ENCODE results near the gene CAB39.

DNA sequence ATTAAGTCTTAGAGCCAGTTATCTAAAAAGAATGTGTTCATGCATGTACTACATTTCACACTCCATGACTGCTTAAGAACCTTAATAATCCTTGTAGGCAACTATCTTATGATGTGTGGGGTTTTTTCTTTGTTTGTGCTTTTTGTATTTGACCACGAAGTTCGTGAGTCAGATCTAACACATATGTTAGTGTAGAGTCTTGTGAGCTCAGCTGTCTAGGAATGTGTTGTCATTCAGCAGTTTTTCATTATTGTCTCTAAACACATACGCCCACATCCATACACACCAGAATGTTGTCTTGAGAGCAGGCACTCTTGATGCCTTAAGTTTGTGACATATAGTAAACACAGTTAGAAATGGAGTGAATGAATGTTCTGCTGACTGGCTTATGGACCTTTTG is 38.4 kb downstream of the CAB39 start:
- TF ChIP-seq CSDC2 (CRISPR knock-in tag; IDR thresholded peaks at IDR 0.05) = no peak
- TF ChIP-seq ZC3H10 (CRISPR knock-in tag; IDR thresholded peaks at IDR 0.05) = no peak
- TF ChIP-seq ZFP30 (CRISPR knock-in tag; IDR thresholded peaks at IDR 0.05) = no peak
- TF ChIP-seq ZNF565 (CRISPR knock-in tag; conservative IDR thresholded peaks at IDR 0.05; ENCODE audit: low read depth) = no peak
- TF ChIP-seq BACH2 (CRISPR knock-in tag; IDR thresholded peaks at IDR 0.05; ENCODE audit: borderline replicate concordance) = no peak
- TF ChIP-seq GLIS3 (CRISPR knock-in tag; IDR thresholded peaks at IDR 0.05) = no peak
- TF ChIP-seq, protein P1, sequence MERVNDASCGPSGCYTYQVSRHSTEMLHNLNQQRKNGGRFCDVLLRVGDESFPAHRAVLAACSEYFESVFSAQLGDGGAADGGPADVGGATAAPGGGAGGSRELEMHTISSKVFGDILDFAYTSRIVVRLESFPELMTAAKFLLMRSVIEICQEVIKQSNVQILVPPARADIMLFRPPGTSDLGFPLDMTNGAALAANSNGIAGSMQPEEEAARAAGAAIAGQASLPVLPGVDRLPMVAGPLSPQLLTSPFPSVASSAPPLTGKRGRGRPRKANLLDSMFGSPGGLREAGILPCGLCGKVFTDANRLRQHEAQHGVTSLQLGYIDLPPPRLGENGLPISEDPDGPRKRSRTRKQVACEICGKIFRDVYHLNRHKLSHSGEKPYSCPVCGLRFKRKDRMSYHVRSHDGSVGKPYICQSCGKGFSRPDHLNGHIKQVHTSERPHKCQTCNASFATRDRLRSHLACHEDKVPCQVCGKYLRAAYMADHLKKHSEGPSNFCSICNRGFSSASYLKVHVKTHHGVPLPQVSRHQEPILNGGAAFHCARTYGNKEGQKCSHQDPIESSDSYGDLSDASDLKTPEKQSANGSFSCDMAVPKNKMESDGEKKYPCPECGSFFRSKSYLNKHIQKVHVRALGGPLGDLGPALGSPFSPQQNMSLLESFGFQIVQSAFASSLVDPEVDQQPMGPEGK (CRISPR knock-in tag; IDR thresholded peaks at IDR 0.05; ENCODE audit: borderline replicate concordance) = no peak
- TF ChIP-seq, protein P2, sequence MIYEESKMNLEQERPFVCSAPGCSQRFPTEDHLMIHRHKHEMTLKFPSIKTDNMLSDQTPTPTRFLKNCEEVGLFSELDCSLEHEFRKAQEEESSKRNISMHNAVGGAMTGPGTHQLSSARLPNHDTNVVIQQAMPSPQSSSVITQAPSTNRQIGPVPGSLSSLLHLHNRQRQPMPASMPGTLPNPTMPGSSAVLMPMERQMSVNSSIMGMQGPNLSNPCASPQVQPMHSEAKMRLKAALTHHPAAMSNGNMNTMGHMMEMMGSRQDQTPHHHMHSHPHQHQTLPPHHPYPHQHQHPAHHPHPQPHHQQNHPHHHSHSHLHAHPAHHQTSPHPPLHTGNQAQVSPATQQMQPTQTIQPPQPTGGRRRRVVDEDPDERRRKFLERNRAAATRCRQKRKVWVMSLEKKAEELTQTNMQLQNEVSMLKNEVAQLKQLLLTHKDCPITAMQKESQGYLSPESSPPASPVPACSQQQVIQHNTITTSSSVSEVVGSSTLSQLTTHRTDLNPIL (CRISPR knock-in tag; IDR thresholded peaks at IDR 0.05; ENCODE audit: low read depth) = no peak

Measured in SK-N-SH treated with all-trans-retinoic acid at 6 μM for 48 hours (cell line).